ENCODE data around the gene RANBP3. TPM values are rescaled to one million over a fixed set of nuclear protein-coding genes. Genes with fewer than 3 reads are reported as not detected.

Gene RANBP3
- total and polyA plus RNA-seq, 12 donors = 55.0 to 179 (median 81.1) TPM

DNA sequence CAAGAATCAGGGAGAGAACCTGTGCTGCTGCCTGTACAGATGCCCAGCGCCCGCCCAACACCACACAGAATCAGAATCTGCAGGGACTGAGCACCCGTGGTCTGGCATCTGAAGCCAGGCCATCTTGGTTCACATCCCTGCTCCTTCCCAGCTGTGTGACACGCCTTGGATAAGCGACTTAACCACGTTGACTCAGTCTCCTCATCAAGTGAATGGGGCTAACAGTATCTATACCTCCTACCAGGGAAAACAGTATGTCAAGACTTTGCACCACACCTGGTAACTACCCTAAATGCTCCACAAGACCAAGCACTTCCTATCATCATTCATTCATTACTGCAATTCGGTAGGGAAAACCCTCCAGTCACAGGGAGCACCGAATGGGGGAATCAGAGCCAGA is 1.2 kb downstream of the RANBP3 start:
- Histone ChIP-seq H3K27ac (no peak overlapping the region), H3K4me3 (peak overlapping the region in 3 of 4 donors; percentile 73 to 97 (median 74)), H3K4me1 (replicated peaks in 1 of 2) (peaks cover 10 to 44% of the 10 kb centered on the region in 2 donors), H3K36me3 (replicated peaks in 1 of 2) (peaks cover 0 to 7% of the 10 kb centered on the region in 2 donors), H3K27me3 (no peaks in the 10 kb centered on the region), H3K9me3 (replicated peaks in 1 of 3) (no peaks in the 10 kb centered on the region)
- DNase-seq = no peak
- TF ChIP-seq, protein P1, sequence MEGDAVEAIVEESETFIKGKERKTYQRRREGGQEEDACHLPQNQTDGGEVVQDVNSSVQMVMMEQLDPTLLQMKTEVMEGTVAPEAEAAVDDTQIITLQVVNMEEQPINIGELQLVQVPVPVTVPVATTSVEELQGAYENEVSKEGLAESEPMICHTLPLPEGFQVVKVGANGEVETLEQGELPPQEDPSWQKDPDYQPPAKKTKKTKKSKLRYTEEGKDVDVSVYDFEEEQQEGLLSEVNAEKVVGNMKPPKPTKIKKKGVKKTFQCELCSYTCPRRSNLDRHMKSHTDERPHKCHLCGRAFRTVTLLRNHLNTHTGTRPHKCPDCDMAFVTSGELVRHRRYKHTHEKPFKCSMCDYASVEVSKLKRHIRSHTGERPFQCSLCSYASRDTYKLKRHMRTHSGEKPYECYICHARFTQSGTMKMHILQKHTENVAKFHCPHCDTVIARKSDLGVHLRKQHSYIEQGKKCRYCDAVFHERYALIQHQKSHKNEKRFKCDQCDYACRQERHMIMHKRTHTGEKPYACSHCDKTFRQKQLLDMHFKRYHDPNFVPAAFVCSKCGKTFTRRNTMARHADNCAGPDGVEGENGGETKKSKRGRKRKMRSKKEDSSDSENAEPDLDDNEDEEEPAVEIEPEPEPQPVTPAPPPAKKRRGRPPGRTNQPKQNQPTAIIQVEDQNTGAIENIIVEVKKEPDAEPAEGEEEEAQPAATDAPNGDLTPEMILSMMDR (IDR thresholded peaks at IDR 0.05) = no peak
- TF ChIP-seq POLR2A (IDR thresholded peaks at IDR 0.05) = no peak
- WGBS, 4 donors = 43 to 52% (median 50%) methylated on average over 8 of the region's 8 CpGs
- intact Hi-C loops (cut with DNase I) = no loop called here

GRCh38 chr19:5975388-5975728 is 2.6 kb downstream of the RANBP3 start:
- TF ChIP-seq, protein P1 (IDR thresholded peaks at IDR 0.05) = no peak
- TF ChIP-seq POLR2A (IDR thresholded peaks at IDR 0.05) = no peak
- intact Hi-C loops (cut with DNase I) = no loop called here
- Histone ChIP-seq H3K27me3 (no peaks in the 10 kb centered on the region), H3K4me3 (no peak overlapping the region), H3K36me3 (replicated peaks in 1 of 2) (peaks cover 0 to 7% of the 10 kb centered on the region in 2 donors), H3K27ac (peak overlapping the region in 1 of 5 donors; percentile 10), H3K4me1 (replicated peaks in 1 of 2) (peaks cover 14 to 57% of the 10 kb centered on the region in 2 donors), H3K9me3 (replicated peaks in 1 of 3) (no peaks in the 10 kb centered on the region)
- WGBS, 4 donors = 82 to 91% (median 85%) methylated on average over 3 of the region's 3 CpGs
- DNase-seq = no peak

DNA sequence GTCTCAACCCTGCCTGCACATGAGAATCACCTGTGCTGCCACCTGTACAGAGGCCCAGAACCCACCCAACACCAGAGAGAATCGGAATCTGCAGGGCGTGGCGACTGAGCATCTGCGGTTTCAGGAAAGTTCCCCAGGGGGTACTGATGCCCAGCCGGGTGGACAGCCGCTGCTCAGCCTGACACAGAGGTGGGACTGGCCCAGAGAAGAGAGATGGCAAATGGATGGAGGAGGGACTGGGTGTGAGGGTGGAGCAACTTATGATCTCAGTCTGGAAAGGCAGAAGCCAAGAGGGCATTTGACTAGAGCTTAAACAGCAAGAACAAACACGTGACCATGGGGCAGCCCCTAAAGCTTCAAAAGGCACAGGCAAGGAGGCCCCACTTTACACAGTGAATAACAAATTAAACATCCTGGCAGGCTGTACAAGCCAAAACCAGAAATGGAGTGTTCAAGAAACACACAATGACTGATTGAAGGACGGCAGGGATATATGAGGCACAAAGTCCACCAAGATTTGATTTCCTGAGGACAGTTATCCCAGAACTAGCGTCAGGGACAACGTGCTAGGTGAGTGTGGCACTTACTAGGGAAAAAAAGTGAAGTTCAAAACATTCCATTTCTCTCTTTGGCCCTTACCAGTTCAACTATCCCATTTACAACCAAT is 3.1 kb downstream of the RANBP3 start:
- TF ChIP-seq, protein P1 (IDR thresholded peaks at IDR 0.05) = no peak
- TF ChIP-seq POLR2A (IDR thresholded peaks at IDR 0.05) = no peak
- WGBS, 4 donors = 71 to 79% (median 75%) methylated on average over 9 to 10 of the region's 10 CpGs
- no peaks in the 10 kb centered on the region for H3K9me3 ChIP-seq (replicated peaks in 1 of 3)
- no peak for DNase-seq
- H3K4me1 ChIP-seq (replicated peaks in 1 of 2) = peaks cover 14 to 62% of the 10 kb centered on the region in 2 donors
- no peaks in the 10 kb centered on the region for H3K27me3 ChIP-seq
- peak overlapping the region in 1 of 5 donors; percentile 10 for H3K27ac ChIP-seq
- H3K4me3 ChIP-seq = no peak overlapping the region
- intact Hi-C loops (cut with DNase I) = no loop called here
- peaks cover 0 to 7% of the 10 kb centered on the region in 2 donors for H3K36me3 ChIP-seq (replicated peaks in 1 of 2)

DNA sequence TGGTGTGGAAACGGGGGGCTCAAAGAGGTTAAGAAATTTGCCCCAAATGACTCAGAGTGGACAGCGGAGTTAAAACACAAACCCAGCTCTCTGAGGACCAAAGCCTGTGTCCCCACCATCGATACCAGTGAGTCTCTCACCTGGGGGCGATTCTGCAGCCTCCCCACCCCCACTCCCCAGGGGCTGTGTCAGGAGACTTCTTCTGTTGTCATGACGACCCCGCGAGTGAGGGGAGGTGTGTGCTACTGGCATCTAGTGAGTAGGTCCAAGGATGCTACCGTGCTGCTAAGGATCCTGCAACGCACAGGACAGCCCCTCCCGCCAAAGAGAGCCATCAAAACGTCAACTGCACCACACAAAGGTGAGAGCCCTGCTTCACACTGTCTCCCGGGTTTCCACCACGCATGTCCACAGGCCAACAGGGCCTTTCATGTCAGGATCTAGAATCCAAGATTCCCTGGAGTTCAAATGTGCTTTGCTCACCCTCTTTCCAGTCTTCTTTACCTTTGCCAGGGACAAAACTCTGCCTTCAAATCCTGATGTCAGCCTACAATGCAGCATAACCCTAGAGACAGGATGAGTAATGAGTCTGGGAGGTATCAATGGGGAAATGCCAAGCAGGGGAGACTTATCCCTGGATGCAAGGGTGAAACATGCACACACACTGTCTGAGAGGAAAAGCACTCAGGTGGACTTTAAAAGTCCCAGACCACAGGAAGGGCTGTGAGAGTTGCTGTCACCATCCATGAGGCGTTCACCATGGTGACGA is 3.9 kb downstream of the RANBP3 start:
- intact Hi-C loops (cut with DNase I) = no loop called here
- WGBS, 4 donors = 72 to 75% (median 74%) methylated on average over 8 to 15 of the region's 15 CpGs

More for the DNA sequence above, 3.9 kb downstream of the RANBP3 start:
- H3K4me1 ChIP-seq (replicated peaks in 1 of 2) = peaks cover 17 to 69% of the 10 kb centered on the region in 2 donors
- no peaks in the 10 kb centered on the region for H3K27me3 ChIP-seq
- TF ChIP-seq, protein P1 (IDR thresholded peaks at IDR 0.05) = no peak
- no peak for TF ChIP-seq POLR2A (IDR thresholded peaks at IDR 0.05)
- H3K9me3 ChIP-seq (replicated peaks in 1 of 3) = no peaks in the 10 kb centered on the region
- peaks cover 0 to 7% of the 10 kb centered on the region in 2 donors for H3K36me3 ChIP-seq (replicated peaks in 1 of 2)
- DNase-seq = no peak
- no peak overlapping the region for H3K27ac ChIP-seq
- no peak overlapping the region for H3K4me3 ChIP-seq

All from adrenal gland (tissue), 12 donors.